ENCODE data around the gene OR10A5. TPM values are rescaled to one million over a fixed set of nuclear protein-coding genes. Genes with fewer than 3 reads are reported as not detected.

Gene OR10A5
- total and polyA plus RNA-seq, 9 of the 15 experiments (the other 6 are each of a cell fraction or from before 2014, with no cell fraction given) = 0.14 TPM; not detected in 8

DNA sequence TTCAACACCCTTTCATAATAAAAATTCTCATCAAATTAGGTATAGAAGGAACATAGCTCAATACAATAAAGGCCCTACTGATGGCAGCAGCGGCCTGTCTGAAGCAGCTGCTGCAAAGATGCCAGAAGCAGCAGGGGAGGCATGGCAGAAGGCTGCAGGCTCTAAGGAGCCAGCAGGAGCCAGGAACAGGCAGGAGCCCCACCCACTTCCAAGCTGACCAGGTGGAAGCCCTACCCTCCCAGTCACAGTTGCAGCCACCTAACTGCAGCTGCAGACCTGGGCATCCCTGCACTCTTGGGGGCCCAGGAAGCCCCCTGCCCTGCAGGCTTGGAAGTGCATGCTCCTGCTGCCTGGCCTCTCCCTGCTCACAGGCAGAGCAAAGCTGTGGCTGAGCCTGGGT is 27.8 kb upstream of the OR10A5 start:
- CTCF ChIA-PET (ENCODE audit: low intra/inter-chr PET ratio) = no interaction called here
- no peak overlapping the region for H3K4me2 ChIP-seq (ENCODE audit: insufficient read depth, low read length)
- in situ Hi-C loops (cut with MboI) = no loop called here
- TF ChIP-seq, protein P1, sequence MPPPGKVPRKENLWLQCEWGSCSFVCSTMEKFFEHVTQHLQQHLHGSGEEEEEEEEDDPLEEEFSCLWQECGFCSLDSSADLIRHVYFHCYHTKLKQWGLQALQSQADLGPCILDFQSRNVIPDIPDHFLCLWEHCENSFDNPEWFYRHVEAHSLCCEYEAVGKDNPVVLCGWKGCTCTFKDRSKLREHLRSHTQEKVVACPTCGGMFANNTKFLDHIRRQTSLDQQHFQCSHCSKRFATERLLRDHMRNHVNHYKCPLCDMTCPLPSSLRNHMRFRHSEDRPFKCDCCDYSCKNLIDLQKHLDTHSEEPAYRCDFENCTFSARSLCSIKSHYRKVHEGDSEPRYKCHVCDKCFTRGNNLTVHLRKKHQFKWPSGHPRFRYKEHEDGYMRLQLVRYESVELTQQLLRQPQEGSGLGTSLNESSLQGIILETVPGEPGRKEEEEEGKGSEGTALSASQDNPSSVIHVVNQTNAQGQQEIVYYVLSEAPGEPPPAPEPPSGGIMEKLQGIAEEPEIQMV (tag; conservative IDR thresholded peaks at IDR 0.05; ENCODE audit: low read depth) = no peak
- no peak for TF ChIP-seq THRAP3 (IDR thresholded peaks at IDR 0.05; ENCODE audit: borderline replicate concordance)
- no peak for TF ChIP-seq NONO (IDR thresholded peaks at IDR 0.05; ENCODE audit: low read depth in 2 of 2, low read length in 1 of 2)
- TF ChIP-seq, protein P2, sequence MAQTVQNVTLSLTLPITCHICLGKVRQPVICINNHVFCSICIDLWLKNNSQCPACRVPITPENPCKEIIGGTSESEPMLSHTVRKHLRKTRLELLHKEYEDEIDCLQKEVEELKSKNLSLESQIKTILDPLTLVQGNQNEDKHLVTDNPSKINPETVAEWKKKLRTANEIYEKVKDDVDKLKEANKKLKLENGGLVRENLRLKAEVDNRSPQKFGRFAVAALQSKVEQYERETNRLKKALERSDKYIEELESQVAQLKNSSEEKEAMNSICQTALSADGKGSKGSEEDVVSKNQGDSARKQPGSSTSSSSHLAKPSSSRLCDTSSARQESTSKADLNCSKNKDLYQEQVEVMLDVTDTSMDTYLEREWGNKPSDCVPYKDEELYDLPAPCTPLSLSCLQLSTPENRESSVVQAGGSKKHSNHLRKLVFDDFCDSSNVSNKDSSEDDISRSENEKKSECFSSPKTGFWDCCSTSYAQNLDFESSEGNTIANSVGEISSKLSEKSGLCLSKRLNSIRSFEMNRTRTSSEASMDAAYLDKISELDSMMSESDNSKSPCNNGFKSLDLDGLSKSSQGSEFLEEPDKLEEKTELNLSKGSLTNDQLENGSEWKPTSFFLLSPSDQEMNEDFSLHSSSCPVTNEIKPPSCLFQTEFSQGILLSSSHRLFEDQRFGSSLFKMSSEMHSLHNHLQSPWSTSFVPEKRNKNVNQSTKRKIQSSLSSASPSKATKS (CRISPR knock-in tag; IDR thresholded peaks at IDR 0.05) = no peak
- TF ChIP-seq KDM5B (IDR thresholded peaks at IDR 0.05; ENCODE audit: insufficient replicate concordance, low read depth, low read length) = no peak
- no peak for TF ChIP-seq ZZZ3 (IDR thresholded peaks at IDR 0.05)
- TF ChIP-seq SNRNP70 (optimal IDR thresholded peaks at IDR 0.05; ENCODE audit: low read depth, low read length) = no peak
- TF ChIP-seq KLF16 (IDR thresholded peaks at IDR 0.05) = no peak
- no peak for TF ChIP-seq ZNF77 (CRISPR knock-in tag; IDR thresholded peaks at IDR 0.05)
- TF ChIP-seq ZNF174 (CRISPR knock-in tag; IDR thresholded peaks at IDR 0.05) = no peak
- TF ChIP-seq SMARCA4 (IDR thresholded peaks at IDR 0.05) = no peak
- TF ChIP-seq, protein P3, sequence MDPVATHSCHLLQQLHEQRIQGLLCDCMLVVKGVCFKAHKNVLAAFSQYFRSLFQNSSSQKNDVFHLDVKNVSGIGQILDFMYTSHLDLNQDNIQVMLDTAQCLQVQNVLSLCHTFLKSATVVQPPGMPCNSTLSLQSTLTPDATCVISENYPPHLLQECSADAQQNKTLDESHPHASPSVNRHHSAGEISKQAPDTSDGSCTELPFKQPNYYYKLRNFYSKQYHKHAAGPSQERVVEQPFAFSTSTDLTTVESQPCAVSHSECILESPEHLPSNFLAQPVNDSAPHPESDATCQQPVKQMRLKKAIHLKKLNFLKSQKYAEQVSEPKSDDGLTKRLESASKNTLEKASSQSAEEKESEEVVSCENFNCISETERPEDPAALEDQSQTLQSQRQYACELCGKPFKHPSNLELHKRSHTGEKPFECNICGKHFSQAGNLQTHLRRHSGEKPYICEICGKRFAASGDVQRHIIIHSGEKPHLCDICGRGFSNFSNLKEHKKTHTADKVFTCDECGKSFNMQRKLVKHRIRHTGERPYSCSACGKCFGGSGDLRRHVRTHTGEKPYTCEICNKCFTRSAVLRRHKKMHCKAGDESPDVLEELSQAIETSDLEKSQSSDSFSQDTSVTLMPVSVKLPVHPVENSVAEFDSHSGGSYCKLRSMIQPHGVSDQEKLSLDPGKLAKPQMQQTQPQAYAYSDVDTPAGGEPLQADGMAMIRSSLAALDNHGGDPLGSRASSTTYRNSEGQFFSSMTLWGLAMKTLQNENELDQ (CRISPR knock-in tag; IDR thresholded peaks at IDR 0.05; ENCODE audit: borderline replicate concordance) = no peak
- no peak for TF ChIP-seq CEBPB (tag; IDR thresholded peaks at IDR 0.05)
- TF ChIP-seq MBD2 (IDR thresholded peaks at IDR 0.05; ENCODE audit: borderline replicate concordance, low read depth) = no peak
- no peak for TF ChIP-seq TBP (optimal IDR thresholded peaks at IDR 0.05; ENCODE audit: low read depth, low read length)
- TF ChIP-seq, protein P4, sequence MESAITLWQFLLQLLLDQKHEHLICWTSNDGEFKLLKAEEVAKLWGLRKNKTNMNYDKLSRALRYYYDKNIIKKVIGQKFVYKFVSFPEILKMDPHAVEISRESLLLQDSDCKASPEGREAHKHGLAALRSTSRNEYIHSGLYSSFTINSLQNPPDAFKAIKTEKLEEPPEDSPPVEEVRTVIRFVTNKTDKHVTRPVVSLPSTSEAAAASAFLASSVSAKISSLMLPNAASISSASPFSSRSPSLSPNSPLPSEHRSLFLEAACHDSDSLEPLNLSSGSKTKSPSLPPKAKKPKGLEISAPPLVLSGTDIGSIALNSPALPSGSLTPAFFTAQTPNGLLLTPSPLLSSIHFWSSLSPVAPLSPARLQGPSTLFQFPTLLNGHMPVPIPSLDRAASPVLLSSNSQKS (CRISPR knock-in tag; IDR thresholded peaks at IDR 0.05) = no peak
- TF ChIP-seq SREBF2 (CRISPR knock-in tag; IDR thresholded peaks at IDR 0.05) = no peak
- no peak for TF ChIP-seq BRF1 (IDR thresholded peaks at IDR 0.05; ENCODE audit: borderline replicate concordance, extremely low read depth, insufficient read length)

More for the DNA sequence above, 27.8 kb upstream of the OR10A5 start:
- H2AFZ ChIP-seq (ENCODE audit: low read depth, low read length) = no peak overlapping the region
- WGBS (ENCODE audit: insufficient coverage, low coverage, missing lambda C conversion rate) = 0% methylated on average over 1 of the region's 1 CpG
- no TSS peak for BruUV-seq (replicated peaks)
- no peaks in the 10 kb centered on the region; a peak in 2 of 5 replicates for H3K27me3 ChIP-seq (ENCODE audit: control insufficient read depth in 2 of 2, insufficient read depth in 2 of 2, low read length in 2 of 2)
- no peak overlapping the region for H3K4me3 ChIP-seq
- H3K27ac ChIP-seq (ENCODE audit: extremely low read depth, low read depth, low read length) = no peak overlapping the region
- intact Hi-C loops (cut with micrococcal nuclease) = loop anchor here (10.0 kb wide), 1 partner anchor 277 kb away; no protein-coding TSS in a partner anchor
- no peaks in the 10 kb centered on the region for H3K36me3 ChIP-seq (ENCODE audit: control insufficient read depth, insufficient read depth, low read length)
- FAIRE-seq = no peak
- H3K9me3 ChIP-seq (replicated peaks; ENCODE audit: control insufficient read depth, insufficient read depth, low read depth, low read length) = no peaks in the 10 kb centered on the region
- POLR2A ChIA-PET = interaction anchor here (0.6 to 0.9 kb wide), 2 partner anchors 30 to 448 kb away, joined by 3 to 4 read pairs; no protein-coding TSS in a partner anchor
- no peak overlapping the region for H3K9ac ChIP-seq (ENCODE audit: insufficient read depth in 1 of 2, low read depth in 2 of 2, low read length in 2 of 2)
- H3K4me1 ChIP-seq (replicated peaks in 1 of 2; ENCODE audit: control insufficient read depth in 2 of 2, insufficient read depth in 2 of 2, low read length in 2 of 2) = no peaks in the 10 kb centered on the region
- no peak for ATAC-seq
- no peak for DNase-seq (ENCODE audit: extremely low read depth in 1 of 4, low spot score in 3 of 4)
- no peaks in the 10 kb centered on the region for H3K9me1 ChIP-seq (ENCODE audit: control insufficient read depth, insufficient read depth, low read length)
- H3K79me2 ChIP-seq (ENCODE audit: control insufficient read depth, insufficient read depth, low read length) = no peaks in the 10 kb centered on the region
- H4K20me1 ChIP-seq (replicated peaks; ENCODE audit: control insufficient read depth, insufficient read depth, low read length) = no peaks in the 10 kb centered on the region

Data from K562 (cell line).